SU-DHL-6 (cell line): ENCODE data around the gene WIPI1.

Experiments used
- H2AFZ ChIP-seq: fragments of 200-600 bp; sonication (generic); 2 replicates; pipeline ENCODE4 v1.6.1; 2014; ENCODE audit warnings: low read depth, mild to moderate bottlenecking, moderate library complexity, mixed read lengths, antibody characterized with exemption, low read length; ENCODE audit not compliant: severe bottlenecking
- H3F3A ChIP-seq: fragments of 200-600 bp; shearing (Covaris generic); 2 replicates; pipeline ENCODE4 v1.6.0; 2016; ENCODE audit warnings: antibody characterized with exemption, mild to moderate bottlenecking; ENCODE audit not compliant: insufficient read depth
- H3K27ac ChIP-seq: fragments of 200-600 bp; sonication (generic); 2 replicates; pipeline ENCODE4 v1.5.1; 2016; ENCODE audit warnings: low read depth, mild to moderate bottlenecking, low read length, moderate library complexity, mixed read lengths
- H3K27me3 ChIP-seq: fragments of 200-600 bp; sonication (generic), shearing (Covaris generic); 2 replicates; pipeline ENCODE4 v1.6.0; 2014; ENCODE audit warnings: mild to moderate bottlenecking, low read length
- H3K36me3 ChIP-seq: fragments of 200-600 bp; sonication (generic); 2 replicates; pipeline ENCODE4 v1.6.1; 2014; ENCODE audit warnings: mild to moderate bottlenecking, low read length, mixed read lengths
- H3K4me2 ChIP-seq: fragments of 300-600, 200-600 bp; shearing (Covaris generic), sonication (generic); 2 replicates; pipeline ENCODE4 v1.6.0; 2014; ENCODE audit warnings: low read length, low read depth, mild to moderate bottlenecking; ENCODE audit not compliant: poor library complexity, severe bottlenecking
- H3K4me3 ChIP-seq: fragments of 200-600 bp; sonication (generic); 2 replicates; pipeline ENCODE4 v1.5.1; 2014; ENCODE audit warnings: antibody characterized with exemption, low read length, mild to moderate bottlenecking, mixed read lengths; ENCODE audit not compliant: insufficient read depth, poor library complexity, severe bottlenecking
- H3K79me2 ChIP-seq: fragments of 200-600 bp; sonication (generic); 2 replicates; pipeline ENCODE4 v1.6.1; 2014; ENCODE audit warnings: mild to moderate bottlenecking, low read length, moderate library complexity; ENCODE audit not compliant: insufficient read depth
- H3K9ac ChIP-seq: fragments of 200-600 bp; sonication (generic); 2 replicates; pipeline ENCODE4 v1.7.0; 2014; ENCODE audit warnings: mild to moderate bottlenecking, low read length
- H3K9me2 ChIP-seq: fragments of 200-600 bp; sonication (generic); replicated peaks from 2 replicates; pipeline ENCODE4 v1.6.1; 2014; ENCODE audit warnings: low read length; ENCODE audit not compliant: insufficient read depth
- H3K9me3 ChIP-seq: fragments of 200-600 bp; sonication (generic); 2 replicates; pipeline ENCODE4 v1.6.1; 2014; ENCODE audit warnings: low read length, mixed read lengths; ENCODE audit not compliant: insufficient read depth
- H4K20me1 ChIP-seq: fragments of 200-600 bp; sonication (generic); 2 replicates; pipeline ENCODE4 v1.6.1; 2014; ENCODE audit warnings: low read depth, mild to moderate bottlenecking, antibody characterized with exemption, low read length, moderate library complexity, mixed read lengths
- CTCF ChIP-seq: fragments of 200-600 bp; sonication (generic); IDR thresholded peaks from one replicate; pipeline ENCODE4 v1.5.1; 2017; ENCODE audit warnings: antibody characterized with exemption, mild to moderate bottlenecking, low read length, moderate library complexity; ENCODE audit not compliant: insufficient read depth, poor library complexity, severe bottlenecking
- EZH2phosphoT487 ChIP-seq: fragments of 200-600 bp; sonication (generic), shearing (Covaris generic); conservative IDR thresholded peaks from 2 replicates; pipeline ENCODE4 v1.6.1; 2018; ENCODE audit warnings: mild to moderate bottlenecking, antibody characterized with exemption, low read length, moderate library complexity, mixed read lengths

Gene WIPI1

DNA sequence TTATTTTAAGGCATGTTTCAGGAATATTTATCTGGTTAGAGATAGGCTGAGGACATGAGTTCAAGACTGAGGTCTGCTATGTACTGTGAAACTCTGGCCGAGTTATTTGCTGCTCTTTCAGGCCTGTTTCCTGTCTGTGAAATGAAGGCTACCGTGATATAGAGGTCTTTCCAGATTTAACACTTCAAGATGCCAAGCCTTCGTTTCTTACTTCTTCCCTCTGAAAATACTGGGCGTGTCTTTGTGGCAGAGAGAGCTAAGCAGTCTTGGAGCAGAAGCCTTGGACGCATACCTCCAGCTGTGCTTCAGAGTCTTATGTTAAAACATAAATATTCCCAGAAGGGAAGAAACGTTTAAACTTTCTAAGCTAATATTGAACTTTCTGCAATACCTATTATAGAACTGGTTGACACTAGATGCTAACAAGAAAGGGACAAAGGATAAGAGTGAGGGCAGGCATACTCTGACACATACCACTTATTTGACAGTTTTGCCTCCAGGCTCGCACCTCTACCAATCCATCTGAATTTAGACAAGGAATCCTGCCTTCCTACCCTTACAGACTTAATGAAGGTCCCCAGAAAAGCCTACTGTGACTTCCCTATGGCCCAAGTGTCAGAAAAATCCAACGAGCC is 17.5 kb downstream of the WIPI1 start:
- Histone ChIP-seq H2AFZ (no peak overlapping the region), H3K4me2 (no peak overlapping the region), H3K79me2 (no peaks in the 10 kb centered on the region), H3K27ac (no peak overlapping the region), H3K9me2 (no peaks in the 10 kb centered on the region), H3K27me3 (no peaks in the 10 kb centered on the region), H4K20me1 (no peaks in the 10 kb centered on the region), H3K9ac (no peak overlapping the region), H3K4me3 (no peak overlapping the region), H3K36me3 (no peaks in the 10 kb centered on the region), H3K9me3 (no peaks in the 10 kb centered on the region), H3F3A (0 out of 2 replicates have a peak, but pooled peaks cover 5% of the 10 kb centered on the region)
- TF ChIP-seq CTCF (no peak), EZH2phosphoT487 (no peak)

DNA sequence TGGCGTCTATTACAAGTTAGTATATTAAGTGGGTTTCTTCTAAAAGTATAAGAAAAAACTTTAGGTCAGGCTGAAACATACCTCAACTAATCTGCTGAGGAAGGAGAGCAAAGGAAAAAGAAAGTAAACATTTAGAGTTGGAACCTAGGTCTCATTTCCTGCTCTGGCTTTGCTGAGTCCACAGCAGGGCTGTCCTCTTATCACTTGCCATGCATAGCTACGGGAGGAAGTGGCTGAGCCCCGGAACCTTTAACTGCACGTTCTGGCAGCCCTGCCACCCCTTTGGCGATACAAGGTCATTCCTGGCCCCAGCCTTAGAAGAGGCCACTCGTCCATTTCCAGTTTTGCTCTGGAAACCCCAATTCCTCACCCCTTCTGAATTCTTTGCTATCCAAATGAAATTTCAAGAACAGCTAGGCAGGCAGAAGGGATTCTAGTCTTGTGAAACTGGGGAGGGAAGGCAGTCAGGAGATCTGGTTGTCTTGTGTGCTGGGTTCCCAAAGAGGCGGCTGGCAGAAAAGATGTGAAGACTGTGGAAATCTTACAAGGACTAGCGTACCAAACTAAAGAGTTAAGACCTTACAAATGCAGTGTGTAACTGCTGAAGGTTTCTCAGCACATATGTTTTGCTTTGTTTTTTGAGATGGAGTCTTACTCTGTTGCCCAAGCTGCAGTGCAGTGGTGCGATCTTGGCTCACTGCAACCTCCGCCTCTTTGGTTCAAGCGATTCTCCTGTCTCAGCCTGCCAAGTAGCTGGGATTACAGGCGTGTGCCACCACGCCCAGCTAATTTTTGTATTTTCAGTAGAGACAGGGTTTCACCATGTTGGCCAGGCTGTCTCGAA is 19.1 kb downstream of the WIPI1 start:
- Histone ChIP-seq H3K4me3 (no peak overlapping the region), H3F3A (0 out of 2 replicates have a peak, but pooled peaks cover 5% of the 10 kb centered on the region), H3K9me3 (no peaks in the 10 kb centered on the region), H3K4me2 (peak overlapping the region; percentile 33), H3K27ac (no peak overlapping the region), H3K79me2 (no peaks in the 10 kb centered on the region), H4K20me1 (no peaks in the 10 kb centered on the region), H3K9me2 (no peaks in the 10 kb centered on the region), H3K36me3 (no peaks in the 10 kb centered on the region), H2AFZ (peak overlapping the region; percentile 32), H3K9ac (0 out of 2 replicates have a peak overlapping the region, but pooled peaks have one; percentile 14), H3K27me3 (no peaks in the 10 kb centered on the region)
- TF ChIP-seq CTCF: no peak
- no peak for TF ChIP-seq EZH2phosphoT487

DNA sequence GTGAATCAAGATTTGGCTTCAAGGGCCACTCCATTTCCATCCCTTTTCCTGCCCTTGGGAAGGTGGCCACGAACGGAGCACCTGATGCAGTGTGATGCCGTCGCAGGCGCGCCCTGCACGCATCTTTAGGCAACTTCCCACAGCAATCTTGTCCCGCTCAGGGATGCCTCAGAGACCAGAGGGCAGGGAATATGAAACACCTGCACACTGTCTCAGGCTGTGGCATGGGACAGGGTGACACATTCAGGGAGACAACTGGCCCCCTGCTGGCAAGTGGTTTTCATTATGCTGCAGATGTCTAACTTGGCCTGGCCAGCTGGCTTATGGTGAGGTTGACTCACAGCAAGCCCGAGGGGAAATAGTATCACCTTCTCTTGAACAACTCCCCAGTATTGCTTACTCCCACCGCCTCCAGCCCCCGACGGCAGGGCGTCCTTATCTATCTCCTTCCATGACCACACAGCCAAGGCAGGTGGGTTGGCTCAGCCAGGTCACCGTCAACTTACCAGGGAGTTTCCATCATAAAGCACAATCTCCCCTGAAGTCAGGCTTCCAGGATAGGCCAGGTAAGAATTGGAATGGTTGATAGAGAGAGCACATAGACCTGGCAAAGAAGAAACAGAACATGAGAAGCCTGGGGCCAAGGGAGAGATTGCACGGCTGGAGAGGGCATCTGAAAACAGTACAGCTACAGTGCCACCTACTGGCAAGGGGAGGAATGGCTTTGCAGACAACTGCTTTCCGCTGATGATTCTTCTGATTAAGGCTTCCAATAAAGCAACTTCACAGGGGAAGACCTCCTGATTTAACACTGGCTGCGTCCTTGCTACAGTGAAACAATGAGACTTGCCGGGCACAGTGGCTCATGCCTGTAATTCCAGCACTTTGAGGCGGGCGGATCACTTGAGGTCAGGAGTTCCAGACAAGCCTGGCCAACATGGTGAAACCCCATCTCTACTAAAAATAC is 21.1 kb downstream of the WIPI1 start:
- TF ChIP-seq CTCF: peak; percentile 73
- TF ChIP-seq EZH2phosphoT487: no peak
- 0 out of 2 replicates have a peak, but pooled peaks cover 5% of the 10 kb centered on the region for H3F3A ChIP-seq
- H3K4me2 ChIP-seq: peak overlapping the region; percentile 13
- no peaks in the 10 kb centered on the region for H3K9me3 ChIP-seq
- no peaks in the 10 kb centered on the region for H3K36me3 ChIP-seq
- H3K27ac ChIP-seq: no peak overlapping the region
- no peaks in the 10 kb centered on the region for H3K9me2 ChIP-seq
- no peak overlapping the region for H3K4me3 ChIP-seq
- H4K20me1 ChIP-seq: no peaks in the 10 kb centered on the region
- H2AFZ ChIP-seq: peak overlapping the region; percentile 46
- H3K9ac ChIP-seq: no peak overlapping the region
- no peaks in the 10 kb centered on the region for H3K79me2 ChIP-seq
- no peaks in the 10 kb centered on the region for H3K27me3 ChIP-seq
